ENCODE data around the gene CDADC1.

DNA sequence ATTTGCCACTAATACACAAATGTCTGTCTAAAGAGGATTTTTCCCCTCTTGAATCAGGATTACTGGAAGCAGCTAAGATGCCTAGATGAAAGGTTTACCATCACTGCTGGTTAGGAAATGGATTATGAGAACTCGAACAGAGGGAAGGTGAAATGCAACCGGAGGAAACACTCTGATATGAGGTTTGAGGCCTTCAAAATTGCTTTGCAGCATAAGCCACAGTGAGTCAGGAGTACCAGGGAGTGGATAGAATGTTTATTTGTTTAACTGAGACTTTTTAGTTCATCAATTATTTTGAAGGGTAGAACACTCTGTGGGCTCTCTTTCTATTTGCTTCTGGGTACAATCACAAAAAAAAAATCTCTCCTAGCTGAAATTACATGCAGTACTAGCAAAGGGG lies 18.1 kb downstream of the CDADC1 start:
- TF ChIP-seq TAF1 (IDR thresholded peaks at IDR 0.05; ENCODE audit: borderline replicate concordance, low read depth, low read length) (no peak), POLR2A (IDR thresholded peaks at IDR 0.05; ENCODE audit: low read depth, low read length) (no peak)

Data from GM12892 (cell line).